HG03045 (cell line): ENCODE data around the gene PKN1.
"Not testable (repeated sequence)": the region's sequence is repeated elsewhere in the genome, so short reads cannot be mapped to it uniquely, and the experiment has no call there.

Source experiments
- ATAC-seq: cut with Tn5 transposase; IDR thresholded peaks from one replicate; pipeline ENCODE4 v1.9.1; 2021; ENCODE audit warnings: mild to moderate bottlenecking, moderate library complexity; ENCODE audit not compliant: unreplicated experiment

PKN1 gene

GRCh38 chr19:14432791-14433553, at the start of gene PKN1:
Gene PKN1 (plus strand): TSS chr19:14433306. CDS start chr19:14433522, 216 bp downstream.
- peak; percentile 57 for ATAC-seq

GRCh38 chr19:14383661-14384555, 49.2 kb upstream of the PKN1 start:
- ATAC-seq = no peak

GRCh38 chr19:14385492-14385891, 47.6 kb upstream of the PKN1 start:
- ATAC-seq = no peak

- ATAC-seq = no peak
Measured at GRCh38 chr19:14390548-14390947, 42.6 kb upstream of the PKN1 start.

- ATAC-seq = no peak
Measured at GRCh38 chr19:14391156-14391821, 41.8 kb upstream of the PKN1 start.

- no peak for ATAC-seq
Measured at GRCh38 chr19:14393329-14393728, 39.8 kb upstream of the PKN1 start.

- ATAC-seq = no peak
Measured at GRCh38 chr19:14394167-14394566, 38.9 kb upstream of the PKN1 start.

- ATAC-seq = no peak
Measured at GRCh38 chr19:14395262-14395661, 37.8 kb upstream of the PKN1 start.

- ATAC-seq = no peak
Measured at GRCh38 chr19:14395710-14396336, 37.3 kb upstream of the PKN1 start.

GRCh38 chr19:14396730-14397129, 36.4 kb upstream of the PKN1 start:
- ATAC-seq = not testable (repeated sequence)

GRCh38 chr19:14397168-14397567, 35.9 kb upstream of the PKN1 start:
- not testable (repeated sequence) for ATAC-seq

- no peak for ATAC-seq
Measured at GRCh38 chr19:14400951-14401431, 32.1 kb upstream of the PKN1 start.

GRCh38 chr19:14401468-14402195, 31.5 kb upstream of the PKN1 start:
- no peak for ATAC-seq

GRCh38 chr19:14402332-14403144, 30.6 kb upstream of the PKN1 start:
- ATAC-seq = no peak

- ATAC-seq = not testable (repeated sequence)
Measured at GRCh38 chr19:14403145-14403930, 29.8 kb upstream of the PKN1 start.

GRCh38 chr19:14404312-14404711, 28.8 kb upstream of the PKN1 start:
- ATAC-seq = no peak

- no peak for ATAC-seq
Measured at GRCh38 chr19:14405380-14405757, 27.7 kb upstream of the PKN1 start.
